Stimulated activated CD4-positive, alpha-beta T cell treated with anti-CD3 and anti-CD28 coated beads, Interleukin-15, amount 100 ng/mL, for 48 hours (primary cell): ENCODE measurements around the gene PTGDS.

Source experiments
- DNase-seq, 2 donors: peaks; one replicate each; pipeline ENCODE4 v3.0.0-alpha.2; 2020; ENCODE audit warnings: low read depth in 2 of 2

PTGDS gene

GRCh38 chr9:137008312-137008711 lies 31.0 kb downstream of the PTGDS start:
- no peak for DNase-seq

- DNase-seq: no peak
Observed at GRCh38 chr9:137009217-137009616, 31.9 kb downstream of the PTGDS start.

GRCh38 chr9:137009938-137010732 lies 32.8 kb downstream of the PTGDS start:
- no peak for DNase-seq

GRCh38 chr9:137011156-137011555 lies 33.9 kb downstream of the PTGDS start:
- no peak for DNase-seq

- DNase-seq: no peak
Observed at GRCh38 chr9:137011907-137012675, 34.8 kb downstream of the PTGDS start.

GRCh38 chr9:137012694-137013570 lies 35.6 kb downstream of the PTGDS start:
- no peak for DNase-seq

- DNase-seq: no peak
Observed at GRCh38 chr9:137013571-137013940, 36.3 kb downstream of the PTGDS start.

- no peak for DNase-seq
Observed at GRCh38 chr9:137014166-137014565, 36.9 kb downstream of the PTGDS start.

- DNase-seq: no peak
Observed at GRCh38 chr9:137014776-137015539, 37.7 kb downstream of the PTGDS start.

- no peak for DNase-seq
Observed at GRCh38 chr9:137015540-137015930, 38.2 kb downstream of the PTGDS start.

GRCh38 chr9:137015976-137016375 lies 38.7 kb downstream of the PTGDS start:
- no peak for DNase-seq

- DNase-seq: no peak
Observed at GRCh38 chr9:137016436-137016835, 39.1 kb downstream of the PTGDS start.

- DNase-seq: no peak
Observed at GRCh38 chr9:137017071-137017470, 39.8 kb downstream of the PTGDS start.

- DNase-seq: no peak
Observed at GRCh38 chr9:137017791-137018497, 40.6 kb downstream of the PTGDS start.

- no peak for DNase-seq
Observed at GRCh38 chr9:137018761-137019559, 41.7 kb downstream of the PTGDS start.

GRCh38 chr9:137019891-137020683 lies 42.8 kb downstream of the PTGDS start:
- DNase-seq: no peak

- no peak for DNase-seq
Observed at GRCh38 chr9:137020771-137021567, 43.7 kb downstream of the PTGDS start.

GRCh38 chr9:137021568-137021978 lies 44.3 kb downstream of the PTGDS start:
- no peak for DNase-seq
